GM19238 (cell line): Measurements from ENCODE around the gene ACE.

Experiments
- DNase-seq: peaks from one replicate; pipeline ENCODE4 v3.0.0; 2011; ENCODE audit warnings: low spot score; ENCODE audit not compliant: insufficient read length

Gene ACE

DNA sequence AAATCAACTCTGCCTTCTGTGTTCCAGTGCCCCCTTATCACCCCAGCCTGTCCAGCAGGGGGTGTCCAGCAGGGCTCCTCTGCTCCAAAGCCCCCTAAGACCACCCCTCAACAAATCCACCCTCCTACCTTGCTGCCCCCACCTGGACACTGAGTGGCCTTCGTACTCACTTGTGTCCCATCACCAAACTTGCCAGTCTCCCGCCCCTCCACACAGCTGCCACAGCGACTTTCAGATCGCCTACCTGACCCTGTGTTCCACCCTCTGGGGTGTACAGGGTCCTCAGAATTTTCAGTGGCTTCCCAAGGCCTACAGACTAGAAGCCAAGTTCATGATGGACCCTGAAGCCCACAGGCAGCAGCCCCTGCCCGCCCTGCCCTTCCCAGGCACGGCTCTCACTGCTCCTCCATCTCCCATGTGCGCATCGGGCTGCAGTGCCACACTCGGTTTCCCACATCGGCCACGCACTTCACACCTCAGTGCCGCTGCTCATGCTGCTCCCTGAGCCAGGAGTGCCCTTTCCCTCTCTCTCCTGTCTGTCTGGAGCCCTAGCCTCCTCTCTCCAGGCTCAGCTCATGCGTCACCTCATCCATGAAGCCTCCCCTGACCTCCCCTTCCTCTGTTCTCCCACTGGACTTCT is 58.1 kb downstream of the ACE start:
- no peak for DNase-seq

DNA sequence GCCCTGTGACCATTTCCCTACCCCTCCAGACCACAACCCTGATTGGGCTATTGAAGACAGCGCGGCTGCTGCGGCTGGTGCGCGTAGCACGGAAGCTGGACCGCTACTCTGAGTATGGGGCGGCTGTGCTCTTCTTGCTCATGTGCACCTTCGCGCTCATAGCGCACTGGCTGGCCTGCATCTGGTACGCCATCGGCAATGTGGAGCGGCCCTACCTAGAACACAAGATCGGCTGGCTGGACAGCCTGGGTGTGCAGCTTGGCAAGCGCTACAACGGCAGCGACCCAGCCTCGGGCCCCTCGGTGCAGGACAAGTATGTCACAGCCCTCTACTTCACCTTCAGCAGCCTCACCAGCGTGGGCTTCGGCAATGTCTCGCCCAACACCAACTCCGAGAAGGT is 58.8 kb downstream of the ACE start:
- no peak for DNase-seq

DNA sequence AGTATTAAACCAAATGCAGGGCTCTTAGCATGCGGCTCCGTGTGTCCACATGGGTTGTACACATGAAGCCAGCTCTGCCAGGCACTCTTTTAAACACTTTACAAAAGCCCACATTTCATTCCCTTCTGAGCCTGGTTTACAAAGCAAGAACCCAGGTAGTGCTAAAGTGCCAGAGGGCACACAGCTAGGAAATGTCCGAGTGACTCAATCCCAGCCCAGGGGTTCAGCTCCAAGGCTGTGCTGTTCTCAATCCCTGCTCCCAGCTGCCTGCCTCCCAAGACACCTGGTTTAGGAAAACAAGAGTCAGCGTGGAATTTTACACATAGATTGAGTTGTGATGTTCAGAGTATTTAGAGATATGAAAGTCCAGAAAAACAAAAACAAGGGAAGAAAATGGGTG is 60.1 kb downstream of the ACE start:
- no peak for DNase-seq

DNA sequence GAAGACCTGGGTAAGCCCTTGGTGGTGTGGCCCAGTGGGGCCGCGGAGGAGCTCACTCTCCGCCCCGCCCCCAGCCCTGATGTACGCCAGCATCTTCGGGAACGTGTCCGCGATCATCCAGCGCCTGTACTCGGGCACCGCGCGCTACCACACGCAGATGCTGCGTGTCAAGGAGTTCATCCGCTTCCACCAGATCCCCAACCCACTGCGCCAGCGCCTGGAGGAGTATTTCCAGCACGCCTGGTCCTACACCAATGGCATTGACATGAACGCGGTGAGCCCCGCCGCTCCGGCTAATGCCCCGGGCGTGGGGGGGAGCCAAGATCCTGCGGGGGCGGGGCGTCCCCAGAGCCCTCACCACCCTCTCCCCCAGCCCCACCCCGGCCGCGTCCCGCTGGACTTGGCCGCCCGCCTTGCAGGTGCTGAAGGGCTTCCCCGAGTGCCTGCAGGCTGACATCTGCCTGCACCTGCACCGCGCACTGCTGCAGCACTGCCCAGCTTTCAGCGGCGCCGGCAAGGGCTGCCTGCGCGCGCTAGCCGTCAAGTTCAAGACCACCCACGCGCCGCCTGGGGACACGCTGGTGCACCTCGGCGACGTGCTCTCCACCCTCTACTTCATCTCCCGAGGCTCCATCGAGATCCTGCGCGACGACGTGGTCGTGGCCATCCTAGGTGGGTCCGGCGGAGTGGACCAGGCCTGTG is 61.3 kb downstream of the ACE start:
- DNase-seq, result no peak

DNA sequence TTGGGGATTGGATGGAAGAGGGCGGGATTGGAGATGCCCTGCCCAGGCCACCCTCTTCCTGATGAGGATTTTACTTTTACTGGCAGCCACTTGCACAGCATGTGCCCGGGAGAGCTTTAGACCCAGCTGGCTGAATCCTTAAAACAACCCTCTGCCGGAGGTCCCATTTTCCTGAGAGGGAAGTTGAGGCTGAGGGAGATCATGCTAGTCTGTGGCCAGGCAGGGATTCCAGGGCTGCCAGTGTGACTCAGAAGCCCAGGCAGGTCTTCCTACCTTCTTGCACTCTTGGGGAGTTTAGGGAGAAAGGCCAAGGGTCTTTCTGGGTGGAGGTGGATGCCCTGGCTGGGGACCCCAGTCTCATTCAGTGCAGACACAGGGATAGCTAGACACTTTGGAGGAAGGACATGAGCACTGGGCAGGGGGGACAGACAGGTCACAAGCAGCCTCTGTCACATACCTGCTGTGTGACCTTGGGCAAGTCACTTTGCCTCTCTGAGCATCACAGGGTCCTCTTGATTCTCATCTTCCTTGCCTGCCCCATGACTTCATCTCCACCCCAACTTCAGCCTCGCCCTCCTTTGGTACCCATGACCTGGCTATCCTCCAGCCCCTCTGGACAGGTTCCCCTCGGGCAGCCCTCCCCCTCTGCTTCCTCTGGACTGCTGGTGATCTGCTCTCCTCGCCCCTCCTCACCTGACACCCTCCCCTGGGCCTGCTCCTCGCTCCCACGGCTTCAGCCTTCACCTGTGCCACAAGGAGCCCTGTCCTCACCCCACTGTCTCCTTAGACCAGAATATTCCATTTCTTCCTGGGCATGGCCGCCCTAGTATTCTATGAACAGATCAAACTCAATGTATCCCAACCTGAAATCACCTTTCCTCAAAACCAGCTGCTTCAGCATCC is 62.1 kb downstream of the ACE start:
- no peak for DNase-seq

DNA sequence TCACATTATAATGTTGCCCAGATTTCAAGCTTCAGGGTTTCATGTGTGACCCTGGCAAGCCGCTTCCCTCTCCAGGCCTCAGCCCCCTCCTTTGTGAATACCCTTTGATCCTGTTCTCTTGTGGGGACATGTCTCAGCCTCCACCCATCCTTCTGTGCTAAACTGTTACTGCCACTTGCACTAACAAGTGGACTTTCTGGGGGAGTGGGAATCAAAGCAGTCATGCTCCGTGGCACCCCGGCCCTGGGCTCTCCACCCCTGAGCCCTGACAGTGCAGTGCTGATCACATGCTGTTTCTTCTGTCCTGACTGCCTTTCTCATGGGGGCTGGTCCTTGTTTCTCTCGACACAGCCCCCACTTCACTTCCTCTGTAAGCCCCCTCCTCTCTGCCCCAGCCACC is 63.7 kb downstream of the ACE start:
- no peak for DNase-seq

- DNase-seq, result no peak
Measured at GRCh38 chr17:63542218-63542545, 65.3 kb downstream of the ACE start.

- no peak for DNase-seq
Measured at GRCh38 chr17:63542942-63543821, 66.3 kb downstream of the ACE start.

GRCh38 chr17:63543822-63544420 is 67.1 kb downstream of the ACE start:
- DNase-seq, result no peak

DNA sequence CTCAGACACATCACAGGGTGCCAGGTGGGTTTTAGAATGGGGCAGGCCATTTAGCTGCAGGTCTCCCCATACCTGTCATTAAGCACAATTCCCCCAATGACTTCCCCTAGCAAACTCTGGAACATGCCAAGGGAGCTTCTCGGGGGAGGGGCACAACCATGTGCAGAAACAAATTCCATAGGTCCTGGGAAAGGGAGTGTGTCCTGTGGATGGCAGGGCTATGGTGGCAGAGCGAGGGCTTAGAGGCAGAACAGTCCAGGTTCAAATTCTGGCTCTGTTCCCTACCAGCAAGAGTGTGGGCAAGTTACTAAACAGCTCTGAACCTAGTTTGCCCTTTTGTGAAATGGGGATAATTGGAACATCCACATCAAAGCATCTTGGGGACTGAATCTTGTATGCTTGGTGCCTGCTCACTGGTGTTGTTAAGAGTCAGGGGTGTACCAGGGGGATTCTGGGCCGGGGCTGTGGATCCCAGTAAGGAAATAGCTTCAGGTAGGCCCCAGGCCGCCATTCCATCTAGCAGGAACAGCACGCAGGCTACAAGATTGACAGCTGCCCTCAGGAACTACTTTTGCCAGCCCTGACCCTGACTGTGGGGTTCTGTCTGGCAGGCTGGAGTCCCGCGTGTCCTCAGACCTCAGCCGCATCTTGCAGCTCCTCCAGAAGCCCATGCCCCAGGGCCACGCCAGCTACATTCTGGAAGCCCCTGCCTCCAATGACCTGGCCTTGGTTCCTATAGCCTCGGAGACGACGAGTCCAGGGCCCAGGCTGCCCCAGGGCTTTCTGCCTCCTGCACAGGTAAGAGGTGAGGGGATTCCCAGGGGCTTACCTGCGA is 67.8 kb downstream of the ACE start:
- no peak for DNase-seq

DNA sequence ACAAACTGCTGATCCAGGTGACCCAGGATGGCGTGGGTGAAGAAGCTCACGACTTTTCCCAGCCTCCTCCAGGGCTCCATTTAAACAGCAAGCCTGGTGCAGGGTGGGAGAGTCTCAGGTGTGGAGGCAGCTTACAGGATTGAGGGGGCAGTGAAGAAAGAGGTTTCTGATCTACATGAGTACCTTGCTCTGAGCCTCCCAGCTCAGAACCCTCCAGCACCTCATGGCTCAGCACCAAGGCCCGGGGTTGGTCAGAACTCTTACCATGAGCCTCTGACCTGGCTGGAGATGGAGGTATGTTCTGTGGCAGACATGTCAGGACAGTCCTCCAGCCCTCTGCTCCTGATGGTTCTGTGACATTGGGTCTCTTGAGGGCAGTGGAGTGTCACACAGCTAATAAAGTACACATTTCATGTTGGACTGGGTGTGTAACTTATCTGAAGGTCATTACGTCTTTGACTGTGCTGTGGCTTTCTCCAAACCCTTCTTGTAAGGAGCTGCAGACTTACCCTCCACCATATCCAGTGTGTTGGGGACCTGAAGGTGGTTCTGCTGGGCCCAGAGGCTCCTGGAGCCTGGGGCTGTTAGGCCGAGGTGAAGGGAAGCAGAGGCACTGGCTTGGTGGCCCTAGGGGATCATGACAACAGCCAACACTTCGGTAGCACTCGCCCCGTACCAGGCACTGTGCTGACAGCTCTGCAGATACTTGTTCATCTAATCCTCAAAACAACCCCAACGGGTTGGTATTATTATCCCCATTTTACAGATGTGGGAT is 69.6 kb downstream of the ACE start:
- no peak for DNase-seq

GRCh38 chr17:63547083-63547523 is 70.2 kb downstream of the ACE start:
- DNase-seq, result no peak
